GM12892 (cell line): Measurements from ENCODE around the gene PTPRK.

ENCODE experiments used
- POLR2A ChIP-seq: IDR thresholded peaks from 2 replicates; pipeline ENCODE4 v1.6.1; 2011; ENCODE audit warnings: low read depth, low read length, control low read depth
- POLR2AphosphoS5 ChIP-seq: IDR thresholded peaks from 2 replicates; pipeline ENCODE4 v1.6.1; 2011; ENCODE audit warnings: low read depth, low read length, control low read depth
- TAF1 ChIP-seq: IDR thresholded peaks from 2 replicates; pipeline ENCODE4 v1.6.1; 2011; ENCODE audit warnings: low read depth, mild to moderate bottlenecking, control low read depth, low read length, borderline replicate concordance

DNA sequence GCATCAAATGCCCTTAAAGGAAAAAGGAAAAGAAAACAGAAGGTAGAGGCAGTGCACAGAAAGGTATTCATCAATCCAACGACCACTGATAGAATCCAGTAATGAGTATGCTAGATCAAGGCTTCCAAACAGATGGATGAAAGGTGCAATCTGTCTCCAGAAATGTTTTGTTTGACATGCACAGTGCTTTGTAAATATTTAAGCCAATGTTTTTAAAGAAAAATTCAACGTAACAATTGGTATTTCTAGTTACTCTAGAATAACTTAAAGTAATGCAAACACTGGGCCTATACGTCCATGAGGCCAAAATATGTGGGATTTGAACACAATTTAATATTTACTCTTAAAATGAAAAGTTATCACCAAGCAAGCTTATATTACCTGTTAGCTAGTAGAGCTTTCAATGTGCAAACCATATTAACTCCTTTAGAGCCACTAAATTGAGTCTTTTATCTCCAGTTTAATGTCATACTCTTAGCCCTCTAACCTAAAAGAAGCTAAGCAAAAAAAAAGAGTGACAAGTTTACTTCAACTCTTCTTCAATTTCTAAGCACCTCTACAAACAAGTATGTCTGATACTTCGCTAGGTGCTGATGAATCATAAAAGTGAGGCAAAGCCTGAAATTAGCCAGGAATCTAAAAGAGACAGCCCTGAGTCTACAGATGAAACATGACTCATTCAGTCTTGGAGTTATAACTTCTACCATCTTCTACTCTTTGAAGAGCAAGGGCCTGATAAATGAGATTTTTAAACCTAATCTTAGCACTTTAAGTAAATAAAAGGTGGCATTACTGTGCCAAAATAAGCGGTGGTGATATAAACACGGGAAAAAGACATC lies 169.8 kb downstream of the PTPRK start:
- TF ChIP-seq POLR2A (no peak), POLR2AphosphoS5 (no peak), TAF1 (no peak)
